Vagina (tissue), 2 donors: ENCODE measurements around the gene PATE3.

Experiments used
- POLR2A ChIP-seq, 2 donors: fragments of 450-650 bp; IDR thresholded peaks; one replicate each; pipeline ENCODE4 v1.6.1; 2017; ENCODE audit warnings: antibody characterized with exemption in 2 of 2, mild to moderate bottlenecking in 2 of 2, moderate library complexity in 2 of 2
- POLR2AphosphoS5 ChIP-seq, 2 donors: sonication (generic); formaldehyde crosslinking; IDR thresholded peaks; one replicate each; pipeline ENCODE4 v1.9.0; 2017; ENCODE audit warnings: antibody characterized with exemption in 2 of 2, mild to moderate bottlenecking in 2 of 2, low read depth in 1 of 2; ENCODE audit not compliant: insufficient read depth in 1 of 2
- TF ChIP-seq, protein P1 (sequence below), 3 experiments: fragments of 450-650 bp in 2 of 3; fragments of 200-600 bp in 1 of 3; sonication (generic) in 1 of 3; IDR thresholded peaks; one replicate each; pipeline ENCODE4 v1.5.1; 2017 to 2019; ENCODE audit warnings: antibody characterized with exemption in 3 of 3, mild to moderate bottlenecking in 2 of 3, moderate library complexity in 2 of 3

DNA sequence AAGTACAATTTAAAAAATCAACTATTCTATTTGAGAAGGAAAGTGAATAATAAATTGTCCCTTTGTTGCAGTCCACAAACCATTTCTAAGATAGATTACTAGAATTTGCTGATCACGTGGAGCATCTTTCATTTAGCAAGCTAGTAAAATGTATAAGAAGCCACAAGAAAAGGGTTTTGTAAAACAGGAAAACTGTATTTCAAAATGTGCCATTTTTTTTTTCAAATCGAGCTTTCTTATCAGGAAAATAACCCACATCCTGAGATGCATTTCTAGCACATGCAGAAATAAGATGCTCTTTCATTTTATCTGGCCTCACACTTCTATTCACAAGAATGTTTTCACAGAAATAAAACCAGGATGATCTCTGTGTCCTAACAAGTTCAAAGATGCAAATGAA lies 3.2 kb upstream of the PATE3 start:
- TF ChIP-seq, protein P1, sequence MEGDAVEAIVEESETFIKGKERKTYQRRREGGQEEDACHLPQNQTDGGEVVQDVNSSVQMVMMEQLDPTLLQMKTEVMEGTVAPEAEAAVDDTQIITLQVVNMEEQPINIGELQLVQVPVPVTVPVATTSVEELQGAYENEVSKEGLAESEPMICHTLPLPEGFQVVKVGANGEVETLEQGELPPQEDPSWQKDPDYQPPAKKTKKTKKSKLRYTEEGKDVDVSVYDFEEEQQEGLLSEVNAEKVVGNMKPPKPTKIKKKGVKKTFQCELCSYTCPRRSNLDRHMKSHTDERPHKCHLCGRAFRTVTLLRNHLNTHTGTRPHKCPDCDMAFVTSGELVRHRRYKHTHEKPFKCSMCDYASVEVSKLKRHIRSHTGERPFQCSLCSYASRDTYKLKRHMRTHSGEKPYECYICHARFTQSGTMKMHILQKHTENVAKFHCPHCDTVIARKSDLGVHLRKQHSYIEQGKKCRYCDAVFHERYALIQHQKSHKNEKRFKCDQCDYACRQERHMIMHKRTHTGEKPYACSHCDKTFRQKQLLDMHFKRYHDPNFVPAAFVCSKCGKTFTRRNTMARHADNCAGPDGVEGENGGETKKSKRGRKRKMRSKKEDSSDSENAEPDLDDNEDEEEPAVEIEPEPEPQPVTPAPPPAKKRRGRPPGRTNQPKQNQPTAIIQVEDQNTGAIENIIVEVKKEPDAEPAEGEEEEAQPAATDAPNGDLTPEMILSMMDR (IDR thresholded peaks at IDR 0.05) = no peak
- TF ChIP-seq POLR2AphosphoS5 (IDR thresholded peaks at IDR 0.05; ENCODE audit: insufficient read depth in 1 of 2, low read depth in 1 of 2) (no peak), POLR2A (IDR thresholded peaks at IDR 0.05) (no peak)
